ENCODE results near the gene MEIKIN.

The MEIKIN gene

GRCh38 chr5:131766689-131767088, 178.8 kb downstream of the MEIKIN start:
- no peak for DNase-seq

GRCh38 chr5:131765261-131765660, 180.2 kb downstream of the MEIKIN start:
- no peak for DNase-seq

GRCh38 chr5:131763968-131764367, 181.5 kb downstream of the MEIKIN start:
- DNase-seq: no peak

- no peak for DNase-seq
These were observed 184.7 kb downstream of the MEIKIN start for GRCh38 chr5:131760793-131761192.

- no peak for DNase-seq
These were observed 185.8 kb downstream of the MEIKIN start for GRCh38 chr5:131759704-131760103.

GRCh38 chr5:131758520-131758900, 187.0 kb downstream of the MEIKIN start:
- DNase-seq: no peak

GRCh38 chr5:131757830-131758519, 187.5 kb downstream of the MEIKIN start:
- DNase-seq: no peak
